Endodermal cell (in vitro differentiated cells): ENCODE results near the gene UBE2D1. TPM values are rescaled to one million over a fixed set of nuclear protein-coding genes. Genes with fewer than 3 reads are reported as not detected.

ENCODE experiments used
- DNase-seq: peaks from one replicate; pipeline ENCODE4 v3.0.0-alpha.2; 2017
- H3K27ac ChIP-seq: 2 replicates; pipeline ENCODE4 v1.5.1; 2013; ENCODE audit warnings: mild to moderate bottlenecking, low read depth, low read length, moderate library complexity
- H3K27me3 ChIP-seq: 2 replicates; pipeline ENCODE4 v1.6.1; 2013; ENCODE audit warnings: mild to moderate bottlenecking, low read length, moderate library complexity; ENCODE audit not compliant: insufficient read depth, control insufficient read depth, poor library complexity, severe bottlenecking
- H3K36me3 ChIP-seq: 2 replicates; pipeline ENCODE4 v1.7.0; 2013; ENCODE audit warnings: mild to moderate bottlenecking, low read length, moderate library complexity; ENCODE audit not compliant: control insufficient read depth, insufficient read depth
- H3K4me1 ChIP-seq: one replicate; pipeline ENCODE4 v1.7.0; 2013; ENCODE audit warnings: low read length; ENCODE audit not compliant: control insufficient read depth, insufficient read depth
- H3K4me3 ChIP-seq: 2 replicates; pipeline ENCODE4 v1.5.1; 2013; ENCODE audit warnings: mild to moderate bottlenecking, low read length, moderate library complexity
- H3K9ac ChIP-seq: 2 replicates; pipeline ENCODE4 v1.6.1; 2013; ENCODE audit warnings: mild to moderate bottlenecking, low read length, moderate library complexity; ENCODE audit not compliant: poor library complexity, severe bottlenecking; ENCODE audit errors: extremely low read depth
- H3K9me3 ChIP-seq: 2 replicates; pipeline ENCODE4 v1.6.1; 2013; ENCODE audit warnings: mild to moderate bottlenecking, low read length, moderate library complexity; ENCODE audit not compliant: control insufficient read depth
- H3K27ac Mint-ChIP-seq: 2 replicates; pipeline ENCODE4 v1.8.0; 2020; ENCODE audit warnings: mixed read lengths
- H3K27me3 Mint-ChIP-seq: 2 replicates; pipeline ENCODE4 v1.8.0; 2021; ENCODE audit warnings: mild to moderate bottlenecking, mixed read lengths; ENCODE audit not compliant: insufficient read depth
- H3K36me3 Mint-ChIP-seq: 2 replicates; pipeline ENCODE4 v1.8.0; 2020; ENCODE audit warnings: low read depth, mixed read lengths
- H3K4me1 Mint-ChIP-seq: 2 replicates; pipeline ENCODE4 v1.8.0; 2020; ENCODE audit warnings: mixed read lengths
- H3K4me3 Mint-ChIP-seq: 2 replicates; pipeline ENCODE4 v1.8.0; 2020; ENCODE audit warnings: mild to moderate bottlenecking, moderate library complexity, mixed read lengths
- H3K9me3 Mint-ChIP-seq: 2 replicates; pipeline ENCODE4 v1.8.0; 2020; ENCODE audit warnings: mild to moderate bottlenecking, mixed read lengths
- WGBS, 2 experiments: methylation state at CpG; one replicate each; pipeline versions ENCODE4 v1.1.5 to v1.1.7; 2013; ENCODE audit warnings: missing lambda C conversion rate in 2 of 2, mixed read lengths in 1 of 2; ENCODE audit not compliant: insufficient coverage in 1 of 2, insufficient read length in 1 of 2; 5-methylcytosine and 5-hydroxymethylcytosine counted together
- total RNA-seq, 2 donors: library from RNA; stranded (reverse); fragmentation: NEBNext Ultra II Directional in 1 of 2; extraction: Animal tissue kit (Norgen Biotek cat#: 25700) in 1 of 2; gene quantifications; 2 replicates in 1 of 2; 3 replicates in 1 of 2; pipeline ENCODE4 v1.2.1, GENCODE V29; 2021
- TF ChIP-seq, protein P1 (sequence below): fragments of 200-600 bp; sonication (generic); conservative IDR thresholded peaks from 2 replicates; pipeline ENCODE4 v1.5.0; 2021; ENCODE audit warnings: antibody characterized with exemption, mild to moderate bottlenecking

UBE2D1 gene
- total RNA-seq, 2 donors from 2014 or later, result 28.9 to 33.0 TPM

DNA sequence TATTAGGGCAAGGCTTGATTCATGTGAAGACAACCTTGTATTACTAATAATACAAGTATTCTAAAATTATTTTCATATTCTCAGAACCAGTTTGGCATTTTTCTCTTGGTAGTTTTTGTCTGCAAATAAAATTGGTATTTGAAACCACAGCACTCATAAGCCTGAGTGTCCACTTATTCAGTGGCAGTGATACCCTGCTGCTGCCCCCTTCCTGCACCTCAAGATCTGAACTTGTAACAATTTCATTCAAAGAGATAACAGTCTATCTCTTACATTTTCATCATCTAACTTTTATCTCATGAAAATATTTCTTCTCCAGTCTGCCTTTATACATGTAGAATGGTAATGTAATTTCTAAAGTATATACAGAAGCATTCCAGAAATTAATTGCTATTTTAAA, 59.7 kb downstream of the UBE2D1 start:
- H3K4me3 ChIP-seq, result no peak overlapping the region
- H3K27me3 ChIP-seq, result no peaks in the 10 kb centered on the region
- Mint-ChIP-seq H3K9me3 (no peaks in the 10 kb centered on the region), H3K27ac (no peak overlapping the region), H3K36me3 (peaks cover 66% of the 10 kb centered on the region), H3K4me3 (no peak overlapping the region), H3K4me1 (peaks cover 3% of the 10 kb centered on the region), H3K27me3 (no peaks in the 10 kb centered on the region)
- peaks cover 87% of the 10 kb centered on the region for H3K36me3 ChIP-seq
- H3K9me3 ChIP-seq, result no peaks in the 10 kb centered on the region
- H3K27ac ChIP-seq, result no peak overlapping the region
- no peak for DNase-seq
- no peaks in the 10 kb centered on the region for H3K4me1 ChIP-seq
- no peak overlapping the region for H3K9ac ChIP-seq
- TF ChIP-seq, protein P1, sequence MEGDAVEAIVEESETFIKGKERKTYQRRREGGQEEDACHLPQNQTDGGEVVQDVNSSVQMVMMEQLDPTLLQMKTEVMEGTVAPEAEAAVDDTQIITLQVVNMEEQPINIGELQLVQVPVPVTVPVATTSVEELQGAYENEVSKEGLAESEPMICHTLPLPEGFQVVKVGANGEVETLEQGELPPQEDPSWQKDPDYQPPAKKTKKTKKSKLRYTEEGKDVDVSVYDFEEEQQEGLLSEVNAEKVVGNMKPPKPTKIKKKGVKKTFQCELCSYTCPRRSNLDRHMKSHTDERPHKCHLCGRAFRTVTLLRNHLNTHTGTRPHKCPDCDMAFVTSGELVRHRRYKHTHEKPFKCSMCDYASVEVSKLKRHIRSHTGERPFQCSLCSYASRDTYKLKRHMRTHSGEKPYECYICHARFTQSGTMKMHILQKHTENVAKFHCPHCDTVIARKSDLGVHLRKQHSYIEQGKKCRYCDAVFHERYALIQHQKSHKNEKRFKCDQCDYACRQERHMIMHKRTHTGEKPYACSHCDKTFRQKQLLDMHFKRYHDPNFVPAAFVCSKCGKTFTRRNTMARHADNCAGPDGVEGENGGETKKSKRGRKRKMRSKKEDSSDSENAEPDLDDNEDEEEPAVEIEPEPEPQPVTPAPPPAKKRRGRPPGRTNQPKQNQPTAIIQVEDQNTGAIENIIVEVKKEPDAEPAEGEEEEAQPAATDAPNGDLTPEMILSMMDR, result no peak

DNA sequence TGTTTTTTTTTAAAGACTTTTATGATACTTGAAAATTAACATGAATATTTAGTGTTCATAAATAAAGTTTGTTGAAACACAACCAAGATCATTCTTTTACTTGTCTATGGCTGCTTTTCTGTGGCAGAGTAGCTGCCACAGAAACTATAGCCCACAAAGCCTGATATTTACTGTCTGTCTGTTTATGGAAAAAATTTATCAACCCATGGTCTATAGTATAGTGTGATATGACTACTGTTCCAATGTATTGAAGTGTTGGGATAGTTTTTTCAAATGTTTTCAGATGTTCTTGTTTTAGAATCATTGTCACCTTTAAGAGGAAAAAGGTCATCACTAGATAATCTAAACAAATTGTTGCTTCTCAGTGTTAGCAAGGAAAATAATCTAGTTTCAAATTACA, 61.3 kb downstream of the UBE2D1 start:
- no peak overlapping the region for H3K27ac ChIP-seq
- no peak overlapping the region for H3K27ac Mint-ChIP-seq
- H3K4me1 Mint-ChIP-seq, result peaks cover 3% of the 10 kb centered on the region
- TF ChIP-seq, protein P1, result no peak
- no peak overlapping the region for H3K4me3 ChIP-seq
- DNase-seq, result no peak
- peaks cover 71% of the 10 kb centered on the region for H3K36me3 ChIP-seq
- H3K36me3 Mint-ChIP-seq, result peaks cover 56% of the 10 kb centered on the region
- H3K9me3 Mint-ChIP-seq, result no peaks in the 10 kb centered on the region
- no peaks in the 10 kb centered on the region for H3K9me3 ChIP-seq
- H3K27me3 ChIP-seq, result no peaks in the 10 kb centered on the region
- H3K9ac ChIP-seq, result no peak overlapping the region
- H3K4me1 ChIP-seq, result no peaks in the 10 kb centered on the region
- H3K4me3 Mint-ChIP-seq, result no peak overlapping the region
- H3K27me3 Mint-ChIP-seq, result no peaks in the 10 kb centered on the region

DNA sequence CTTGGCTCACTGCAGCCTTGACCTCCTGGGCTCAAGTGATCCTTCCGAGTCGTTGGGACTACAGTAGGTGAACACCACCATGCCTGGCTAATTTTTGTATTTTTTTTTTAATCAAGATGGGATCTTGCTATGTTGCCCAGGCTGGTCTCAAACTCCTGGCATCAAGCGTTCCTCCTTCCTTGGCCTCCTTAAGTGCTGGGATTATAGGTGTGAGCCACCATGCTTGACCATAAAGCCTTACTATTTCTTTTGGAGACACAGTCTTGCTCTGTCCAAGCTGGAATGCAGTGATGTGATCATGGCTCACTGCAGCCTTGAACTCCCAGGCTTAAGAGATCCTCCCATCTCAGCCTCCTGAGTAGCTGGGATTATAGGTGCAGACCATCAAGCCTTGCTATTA, 63.0 kb downstream of the UBE2D1 start:
- TF ChIP-seq, protein P1, result no peak
- no peak overlapping the region for H3K4me3 ChIP-seq
- WGBS, 2 experiments, result 69 to 94% methylated on average over 2 to 3 of the region's 3 CpGs
- Mint-ChIP-seq H3K27ac (no peak overlapping the region), H3K4me1 (peaks cover 3% of the 10 kb centered on the region), H3K27me3 (no peaks in the 10 kb centered on the region), H3K4me3 (no peak overlapping the region), H3K36me3 (peaks cover 43% of the 10 kb centered on the region), H3K9me3 (no peaks in the 10 kb centered on the region)
- DNase-seq, result no peak
- H3K27me3 ChIP-seq, result no peaks in the 10 kb centered on the region
- H3K9ac ChIP-seq, result no peak overlapping the region
- no peaks in the 10 kb centered on the region for H3K4me1 ChIP-seq
- no peak overlapping the region for H3K27ac ChIP-seq
- H3K36me3 ChIP-seq, result peaks cover 53% of the 10 kb centered on the region
- H3K9me3 ChIP-seq, result no peaks in the 10 kb centered on the region
